SK-MEL-5 (cell line): ENCODE measurements around the gene SLC16A14. TPM values are rescaled to one million over a fixed set of nuclear protein-coding genes. Genes with fewer than 3 reads are reported as not detected.

Experiments used
- DNase-seq: peaks from one replicate; pipeline ENCODE4 v3.0.0-alpha.2; 2016; ENCODE audit warnings: low read depth, low spot score
- in situ Hi-C: cut with HindIII; loops from 2 replicates; pipeline ENCODE4 v1.10.0; 2016; ENCODE audit warnings: low sequenced_read_pairs, high pct_unique_total_duplicates, low pct_unique_long_range_greater_than_20kb
- total RNA-seq: library from RNA; depleted of rRNA; stranded (reverse); fragments of >200 nt; shearing (Covaris generic); gene quantifications from 2 replicates; pipeline ENCODE4 v1.2.3, GENCODE V29; 2014

Gene SLC16A14
- total RNA-seq, 1 experiment from 2014 or later = not detected

DNA sequence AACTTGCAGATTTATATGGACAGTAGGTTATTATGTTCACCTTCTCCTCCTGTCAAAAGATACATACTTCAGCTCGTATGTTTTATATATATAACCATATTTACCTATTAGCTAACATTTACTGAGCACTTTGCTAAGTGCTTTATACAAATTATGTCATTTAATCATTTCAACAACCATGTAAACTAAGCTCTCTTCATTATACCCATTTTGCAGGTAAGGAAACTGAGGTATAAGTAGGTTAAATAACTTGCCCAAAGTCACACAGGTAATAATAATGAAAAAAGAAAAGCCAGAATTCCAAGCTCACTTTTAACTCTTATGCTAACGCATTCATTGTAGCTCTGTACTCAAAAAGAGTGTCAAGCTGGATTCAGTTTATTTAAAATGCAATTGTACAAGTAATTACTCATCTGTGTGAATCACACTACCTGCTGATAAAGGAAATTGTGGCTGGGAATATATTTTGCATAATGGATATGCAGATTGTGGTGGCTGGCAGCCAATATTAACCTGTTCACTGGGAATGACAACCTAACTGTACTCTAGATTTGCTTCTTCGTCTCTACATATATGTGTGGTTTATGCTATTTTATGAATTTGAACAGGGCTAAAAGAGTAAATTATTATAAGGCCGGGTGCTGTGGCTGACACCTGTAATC lies 20.6 kb downstream of the SLC16A14 start:
- in situ Hi-C loops = no loop called here
- no peak for DNase-seq

DNA sequence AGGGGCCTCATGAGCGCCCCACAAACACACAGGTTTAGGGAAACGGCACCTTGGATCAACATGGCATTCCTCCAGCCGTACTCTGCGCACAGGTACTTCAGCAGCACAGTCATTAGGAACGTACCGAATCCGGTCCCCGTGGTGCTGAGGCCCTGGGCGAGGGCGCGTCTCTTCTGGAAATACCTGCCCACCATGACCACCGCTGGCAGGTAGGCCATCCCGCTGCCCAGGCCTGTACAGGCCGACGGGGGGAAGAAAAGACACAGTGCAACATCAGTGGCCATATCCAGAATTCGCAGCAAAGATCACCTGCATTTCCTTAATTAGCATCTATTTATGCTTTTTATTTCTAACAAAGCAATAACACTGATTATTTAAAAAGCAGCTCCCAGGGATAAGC lies 22.2 kb downstream of the SLC16A14 start:
- in situ Hi-C loops = no loop called here
- no peak for DNase-seq

- no peak for DNase-seq
- in situ Hi-C loops = no loop called here
Observed at GRCh38 chr2:230043461-230043860, 25.3 kb downstream of the SLC16A14 start.

- in situ Hi-C loops = no loop called here
- no peak for DNase-seq
Observed at GRCh38 chr2:230043025-230043424, 25.7 kb downstream of the SLC16A14 start.

DNA sequence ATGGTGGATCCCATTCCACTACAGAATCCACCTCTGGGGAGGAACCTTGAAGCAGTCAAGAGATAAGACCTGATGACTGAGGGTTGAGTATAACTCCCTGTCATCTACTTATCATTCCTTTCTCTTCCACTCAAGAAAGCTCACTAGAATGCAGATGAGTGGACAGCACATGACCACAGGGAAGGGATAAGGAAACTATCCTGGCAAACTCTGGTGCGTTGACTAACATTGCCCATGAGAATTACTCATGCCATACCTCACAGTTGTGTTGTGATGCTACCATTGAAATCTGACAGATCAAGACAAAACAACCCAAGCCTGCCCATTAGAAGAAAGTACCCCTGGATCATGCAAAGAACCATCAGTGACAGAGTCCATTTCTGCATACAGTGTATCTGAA lies 26.5 kb downstream of the SLC16A14 start:
- no peak for DNase-seq
- in situ Hi-C loops = no loop called here

- no peak for DNase-seq
- in situ Hi-C loops = no loop called here
Observed at GRCh38 chr2:230023313-230023712, 45.4 kb downstream of the SLC16A14 start.

DNA sequence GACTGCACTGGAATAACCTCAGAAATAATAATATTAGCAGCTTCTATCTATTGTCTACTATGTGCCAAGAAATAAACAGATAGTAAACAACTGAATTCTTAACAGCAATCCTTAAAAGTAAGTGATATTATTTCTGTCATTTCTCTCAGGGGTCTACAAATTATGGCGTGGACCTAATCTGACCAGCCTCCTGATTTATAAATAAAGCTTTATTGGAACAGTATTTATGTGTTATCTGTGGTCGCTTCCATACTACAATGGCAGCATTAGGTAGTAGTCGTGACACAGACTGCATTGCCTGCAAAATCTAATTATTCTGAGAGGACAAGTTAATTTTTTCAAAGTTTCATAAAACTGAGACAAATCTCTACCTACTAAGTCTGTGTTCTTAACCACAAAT lies 49.0 kb downstream of the SLC16A14 start:
- in situ Hi-C loops = no loop called here
- no peak for DNase-seq

- in situ Hi-C loops = no loop called here
- DNase-seq = no peak
Observed at GRCh38 chr2:230018153-230018552, 50.6 kb downstream of the SLC16A14 start.

DNA sequence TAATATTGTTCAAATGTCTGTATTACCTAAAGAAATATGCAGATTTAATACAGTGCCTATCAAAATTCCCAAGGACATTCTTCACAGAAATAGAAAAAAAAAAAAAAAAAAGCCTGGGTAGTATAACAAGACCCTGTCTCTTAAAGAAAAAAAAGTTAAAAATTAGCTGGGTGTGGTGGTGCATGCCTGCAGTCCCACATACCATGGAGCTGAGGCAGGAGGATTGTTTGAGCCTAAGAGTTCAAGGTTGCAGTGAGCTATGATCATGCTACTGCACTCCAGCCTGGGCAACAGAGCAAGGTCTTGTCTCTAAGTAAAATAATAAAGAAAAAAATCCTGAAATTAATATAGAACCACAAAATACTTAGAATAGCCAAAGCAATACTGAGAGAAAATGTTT lies 51.9 kb downstream of the SLC16A14 start:
- in situ Hi-C loops = no loop called here
- DNase-seq = no peak

DNA sequence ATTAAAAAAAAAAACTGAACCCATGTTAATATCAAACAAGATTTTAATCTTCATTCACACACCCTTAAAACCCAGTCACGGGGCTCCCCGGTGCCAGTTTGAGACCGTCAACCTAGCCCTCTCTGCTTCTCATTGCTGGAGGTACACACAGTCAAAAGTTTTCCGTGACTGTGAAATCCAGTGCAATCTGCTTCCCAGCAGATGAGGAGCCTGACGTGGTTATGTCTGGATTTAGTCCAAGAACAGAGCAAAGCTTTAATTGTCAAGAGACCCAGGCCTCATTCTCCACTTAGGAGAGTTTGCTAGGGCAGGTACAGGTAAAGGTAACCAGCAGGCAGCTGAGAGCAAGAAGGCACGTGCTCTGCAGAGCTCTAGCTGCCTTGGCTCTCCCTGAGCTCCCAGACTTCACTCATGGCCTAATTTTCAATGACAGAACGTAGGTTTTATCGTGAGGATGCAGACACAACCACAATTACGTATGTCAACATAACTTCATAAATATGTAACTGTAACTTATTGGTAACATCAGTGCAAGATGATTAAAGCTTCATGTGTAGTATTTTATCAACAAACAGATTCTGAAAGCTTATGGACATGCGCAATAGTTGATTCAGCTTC lies 56.3 kb downstream of the SLC16A14 start:
- in situ Hi-C loops = no loop called here
- no peak for DNase-seq

DNA sequence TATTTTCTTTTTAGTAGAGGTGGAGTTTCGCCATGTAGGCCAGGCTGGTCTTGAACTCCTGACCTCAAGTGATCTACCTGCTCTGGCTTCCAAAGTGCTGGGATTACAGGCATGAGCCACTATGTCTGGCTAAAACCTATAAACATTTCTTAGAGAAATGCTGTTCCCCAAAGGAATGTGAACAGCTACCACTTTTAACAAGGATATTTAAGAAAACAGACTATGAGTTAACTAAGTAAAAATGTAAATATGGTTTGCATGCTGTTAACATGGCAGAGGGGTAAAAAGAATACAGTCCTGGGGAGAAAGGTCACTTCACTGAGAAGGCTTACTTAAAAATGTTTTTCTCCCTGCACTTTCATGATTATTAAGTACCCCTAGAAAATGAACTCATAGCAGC lies 57.1 kb downstream of the SLC16A14 start:
- in situ Hi-C loops = no loop called here
- DNase-seq = no peak

DNA sequence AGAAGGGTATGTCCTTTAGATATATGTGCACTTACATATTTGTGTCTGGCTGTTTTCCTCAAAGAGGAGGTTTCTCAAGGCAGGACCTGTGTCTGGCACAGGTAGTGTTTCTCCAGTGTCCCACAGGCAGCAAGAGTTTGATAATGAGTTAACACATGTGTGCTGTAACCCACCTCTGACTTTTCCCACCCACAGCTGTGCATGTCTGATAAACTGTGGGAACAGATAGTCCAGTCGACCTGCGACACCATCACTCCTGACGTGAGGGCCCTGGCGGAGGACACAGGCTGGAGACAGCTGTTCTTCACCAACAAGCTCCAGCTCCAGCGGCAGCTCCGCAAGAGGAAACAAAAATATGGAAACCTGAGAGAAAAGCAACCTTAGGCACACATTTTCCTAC lies 58.2 kb downstream of the SLC16A14 start:
- no peak for DNase-seq
- in situ Hi-C loops = no loop called here

GRCh38 chr2:230008708-230009066 lies 60.0 kb downstream of the SLC16A14 start:
- in situ Hi-C loops = no loop called here
- no peak for DNase-seq

GRCh38 chr2:230007931-230008707 lies 60.6 kb downstream of the SLC16A14 start:
- peak; percentile 80 for DNase-seq
- in situ Hi-C loops = no loop called here

GRCh38 chr2:230000118-230000841 lies 68.4 kb downstream of the SLC16A14 start:
- no peak for DNase-seq
- in situ Hi-C loops = no loop called here

- DNase-seq = no peak
- in situ Hi-C loops = no loop called here
Observed at GRCh38 chr2:229997565-229997964, 71.2 kb downstream of the SLC16A14 start.

DNA sequence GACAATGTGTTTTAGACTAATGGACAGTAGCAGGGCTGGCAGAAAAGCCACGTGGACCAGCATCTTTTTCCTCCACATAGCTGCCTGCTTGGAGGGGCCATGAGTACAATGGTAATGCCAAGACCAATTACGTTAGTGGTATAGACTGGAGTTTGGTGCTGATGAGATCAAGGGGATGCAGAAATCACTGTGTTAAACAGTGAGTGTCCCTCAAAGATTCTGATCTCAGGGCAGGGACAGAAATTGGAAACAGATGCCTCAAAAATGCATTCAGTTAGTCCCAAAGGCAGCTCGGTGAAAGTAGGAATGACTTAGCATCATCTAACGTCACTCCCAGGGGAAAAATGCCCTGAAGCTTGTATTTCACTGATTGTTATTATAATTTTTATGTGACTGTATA lies 72.4 kb downstream of the SLC16A14 start:
- in situ Hi-C loops = no loop called here

DNA sequence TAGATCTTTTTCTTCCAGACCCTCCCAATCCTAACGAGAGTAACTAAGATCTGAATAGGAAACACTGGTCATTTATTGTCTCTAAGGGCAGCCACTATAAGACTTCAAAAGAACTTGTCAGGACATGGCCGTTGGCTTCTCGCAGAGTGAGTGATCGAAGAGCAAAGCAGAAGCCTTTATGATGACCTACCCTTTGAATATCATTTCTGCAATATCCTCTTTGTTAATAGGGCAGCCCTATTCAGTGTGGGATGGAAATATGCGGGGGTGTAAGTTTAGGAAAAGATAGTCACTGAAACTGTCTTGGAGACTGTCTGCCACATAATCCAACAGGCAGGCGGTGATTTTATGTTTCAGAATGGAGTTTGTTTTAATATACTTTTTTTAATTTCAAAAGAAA lies 75.5 kb downstream of the SLC16A14 start:
- in situ Hi-C loops = no loop called here
- DNase-seq = no peak

More for the DNA sequence above, 72.4 kb downstream of the SLC16A14 start:
- DNase-seq = no peak
